Limb (tissue), 2 donors: ENCODE results near the gene AGBL1.

Experiments
- DNase-seq, 2 donors: peaks; one replicate each; pipeline ENCODE4 v3.0.0-alpha.2; 2016; ENCODE audit errors: extremely low spot score in 2 of 2

The AGBL1 gene

DNA sequence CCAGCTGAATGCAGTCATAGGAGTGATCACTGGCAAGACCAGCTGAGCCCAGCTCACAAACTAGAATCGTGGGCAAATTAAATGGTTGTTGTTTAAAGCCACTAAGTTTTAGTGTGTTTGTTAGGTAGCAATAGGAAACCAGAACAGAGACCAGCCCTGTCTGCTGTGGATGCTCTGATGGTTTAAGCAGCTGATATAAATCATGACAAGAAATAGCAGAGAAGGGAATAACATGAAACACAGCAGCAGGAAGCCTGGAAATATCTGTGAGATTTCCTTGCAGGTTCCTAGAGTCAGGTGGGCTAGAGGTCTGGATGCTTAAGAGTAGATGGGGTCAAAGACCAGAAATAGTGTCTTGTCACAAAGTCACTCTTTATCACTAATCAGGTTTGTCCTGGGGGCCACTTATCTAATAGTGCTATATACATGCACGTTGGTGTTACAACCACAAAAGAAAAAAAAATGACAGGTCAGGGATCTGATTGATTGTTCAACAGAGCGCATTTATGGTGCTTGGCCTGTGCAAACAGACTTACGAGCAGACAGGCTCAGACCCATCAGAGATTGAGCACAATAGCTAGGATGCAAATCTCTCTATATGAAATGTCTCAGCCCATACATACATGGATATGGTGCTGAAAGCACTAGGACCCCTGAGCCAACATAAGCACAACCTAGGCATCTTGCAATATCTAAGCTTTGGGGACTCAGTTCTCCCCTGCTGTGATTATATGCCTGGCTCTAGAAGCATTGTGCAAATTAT lies 967.7 kb downstream of the AGBL1 start:
- no peak for DNase-seq
